GM18505 (cell line): ENCODE measurements around the gene RITA1.
A peak's percentile ranks its signal among the peaks of the same experiment; 100 is the strongest.

Experiments
- ATAC-seq: cut with Tn5 transposase; IDR thresholded peaks from one replicate; pipeline ENCODE4 v1.9.1; 2021; ENCODE audit not compliant: unreplicated experiment
- POLR2A ChIP-seq: IDR thresholded peaks from 4 replicates; pipeline ENCODE4 v1.6.1; 2011; ENCODE audit warnings: borderline replicate concordance; ENCODE audit not compliant: insufficient read depth, insufficient read length; ENCODE audit errors: extremely low read depth

Gene RITA1

GRCh38 chr12:113214895-113215400 lies 29.4 kb downstream of the RITA1 start:
- no peak for ATAC-seq
- TF ChIP-seq POLR2A: no peak

GRCh38 chr12:113216027-113216426 lies 30.5 kb downstream of the RITA1 start:
- TF ChIP-seq POLR2A: no peak

GRCh38 chr12:113220593-113221180 lies 35.2 kb downstream of the RITA1 start:
- no peak for TF ChIP-seq POLR2A
- peak; percentile 2 for ATAC-seq

More at GRCh38 chr12:113216027-113216426, 30.5 kb downstream of the RITA1 start:
- ATAC-seq: no peak

- TF ChIP-seq POLR2A: peak; percentile 98
- peak; percentile 89 for ATAC-seq
These were observed 35.9 kb downstream of the RITA1 start, which contains the start of gene TPCN1 for GRCh38 chr12:113221181-113221996. Gene TPCN1 (plus strand): TSS chr12:113221464. CDS start chr12:113226853, 5,389 bp downstream.

GRCh38 chr12:113221997-113222729 lies 36.6 kb downstream of the RITA1 start:
- ATAC-seq: no peak
- no peak for TF ChIP-seq POLR2A

GRCh38 chr12:113222730-113223531 lies 37.4 kb downstream of the RITA1 start:
- ATAC-seq: no peak
- peak; percentile 44 for TF ChIP-seq POLR2A

- TF ChIP-seq POLR2A: no peak
- ATAC-seq: no peak
These were observed 39.4 kb downstream of the RITA1 start for GRCh38 chr12:113224955-113225354.

- TF ChIP-seq POLR2A: no peak
- ATAC-seq: no peak
These were observed 41.4 kb downstream of the RITA1 start for GRCh38 chr12:113226696-113227568.

- ATAC-seq: no peak
- no peak for TF ChIP-seq POLR2A
These were observed 42.3 kb downstream of the RITA1 start for GRCh38 chr12:113227686-113228391.

- ATAC-seq: no peak
- TF ChIP-seq POLR2A: no peak
These were observed 43.0 kb downstream of the RITA1 start for GRCh38 chr12:113228394-113229028.
